ENCODE measurements around the gene FHIT. TPM values are rescaled to one million over a fixed set of nuclear protein-coding genes. Genes with fewer than 3 reads are reported as not detected.

FHIT gene
- total and polyA plus RNA-seq, 2 experiments from 2014 or later, result 9.7 to 16.2 TPM

- H3K4me1 ChIP-seq (ENCODE audit: insufficient read depth), result no peaks in the 10 kb centered on the region
- H3K27me3 ChIP-seq, result no peaks in the 10 kb centered on the region
- 92% methylated on average over 5 of the region's 5 CpGs for WGBS (ENCODE audit: low lambda C conversion rate, missing lambda C conversion rate)
- no peaks in the 10 kb centered on the region for H3K9me3 ChIP-seq (ENCODE audit: low read depth)
- no peaks in the 10 kb centered on the region for H3K9me2 ChIP-seq (replicated peaks; ENCODE audit: insufficient read depth)
- no peaks in the 10 kb centered on the region for H3K36me3 ChIP-seq (replicated peaks; ENCODE audit: insufficient read depth, low read depth)
- no peak overlapping the region for H3K27ac ChIP-seq
- no peak overlapping the region for H2AFZ ChIP-seq
- H3K4me2 ChIP-seq, result no peak overlapping the region
- H3K4me3 ChIP-seq, result no peak overlapping the region
- no peak for DNase-seq (ENCODE audit: low spot score)
- no peaks in the 10 kb centered on the region for H4K20me1 ChIP-seq (ENCODE audit: insufficient read depth, poor library complexity, severe bottlenecking)
- TF ChIP-seq EZH2 (IDR thresholded peaks at IDR 0.05; ENCODE audit: borderline replicate concordance), result no peak
- no peak for TF ChIP-seq CTCF (IDR thresholded peaks at IDR 0.05; ENCODE audit: poor library complexity)
- no peak for TF ChIP-seq EZH2phosphoT487 (IDR thresholded peaks at IDR 0.05; ENCODE audit: low read depth, severe bottlenecking, unreplicated experiment)
- H3K79me2 ChIP-seq, result no peaks in the 10 kb centered on the region
Observed at GRCh38 chr3:59797533-59797932, 1453.7 kb downstream of the FHIT start.

GRCh38 chr3:59796456-59796855, 1454.8 kb downstream of the FHIT start:
- Histone ChIP-seq H3K4me2 (no peak overlapping the region), H3K36me3 (replicated peaks; ENCODE audit: insufficient read depth, low read depth) (no peaks in the 10 kb centered on the region), H3K4me3 (no peak overlapping the region), H3K27me3 (no peaks in the 10 kb centered on the region), H2AFZ (no peak overlapping the region), H3K9me2 (replicated peaks; ENCODE audit: insufficient read depth) (no peaks in the 10 kb centered on the region), H3K79me2 (no peaks in the 10 kb centered on the region), H3K27ac (no peak overlapping the region), H4K20me1 (ENCODE audit: insufficient read depth, poor library complexity, severe bottlenecking) (no peaks in the 10 kb centered on the region), H3K4me1 (ENCODE audit: insufficient read depth) (no peaks in the 10 kb centered on the region), H3K9me3 (ENCODE audit: low read depth) (no peaks in the 10 kb centered on the region)
- no peak for TF ChIP-seq EZH2phosphoT487 (IDR thresholded peaks at IDR 0.05; ENCODE audit: low read depth, severe bottlenecking, unreplicated experiment)
- TF ChIP-seq EZH2 (IDR thresholded peaks at IDR 0.05; ENCODE audit: borderline replicate concordance), result no peak
- no peak for TF ChIP-seq CTCF (IDR thresholded peaks at IDR 0.05; ENCODE audit: poor library complexity)
- WGBS (ENCODE audit: low lambda C conversion rate, missing lambda C conversion rate), result 74% methylated on average over 2 of the region's 2 CpGs
- no peak for DNase-seq (ENCODE audit: low spot score)

- Histone ChIP-seq H3K4me1 (ENCODE audit: insufficient read depth) (no peaks in the 10 kb centered on the region), H3K27ac (no peak overlapping the region), H3K36me3 (replicated peaks; ENCODE audit: insufficient read depth, low read depth) (no peaks in the 10 kb centered on the region), H2AFZ (no peak overlapping the region), H3K4me3 (no peak overlapping the region), H3K27me3 (no peaks in the 10 kb centered on the region), H3K9me3 (ENCODE audit: low read depth) (no peaks in the 10 kb centered on the region), H3K4me2 (no peak overlapping the region), H4K20me1 (ENCODE audit: insufficient read depth, poor library complexity, severe bottlenecking) (no peaks in the 10 kb centered on the region), H3K79me2 (no peaks in the 10 kb centered on the region), H3K9me2 (replicated peaks; ENCODE audit: insufficient read depth) (no peaks in the 10 kb centered on the region)
- DNase-seq (ENCODE audit: low spot score), result no peak
- TF ChIP-seq EZH2phosphoT487 (IDR thresholded peaks at IDR 0.05; ENCODE audit: low read depth, severe bottlenecking, unreplicated experiment), result no peak
- TF ChIP-seq EZH2 (IDR thresholded peaks at IDR 0.05; ENCODE audit: borderline replicate concordance), result no peak
- no peak for TF ChIP-seq CTCF (IDR thresholded peaks at IDR 0.05; ENCODE audit: poor library complexity)
- 92% methylated on average over 7 of the region's 7 CpGs for WGBS (ENCODE audit: low lambda C conversion rate, missing lambda C conversion rate)
Observed at GRCh38 chr3:59795756-59796155, 1455.5 kb downstream of the FHIT start.

GRCh38 chr3:59793976-59794375, 1457.3 kb downstream of the FHIT start:
- H3K9me2 ChIP-seq (replicated peaks; ENCODE audit: insufficient read depth), result no peaks in the 10 kb centered on the region
- no peaks in the 10 kb centered on the region for H3K9me3 ChIP-seq (ENCODE audit: low read depth)
- no peaks in the 10 kb centered on the region for H4K20me1 ChIP-seq (ENCODE audit: insufficient read depth, poor library complexity, severe bottlenecking)
- no peak overlapping the region for H2AFZ ChIP-seq
- H3K4me3 ChIP-seq, result no peak overlapping the region
- H3K27ac ChIP-seq, result no peak overlapping the region
- no peaks in the 10 kb centered on the region for H3K36me3 ChIP-seq (replicated peaks; ENCODE audit: insufficient read depth, low read depth)
- no peak overlapping the region for H3K4me2 ChIP-seq
- no peaks in the 10 kb centered on the region for H3K4me1 ChIP-seq (ENCODE audit: insufficient read depth)
- H3K79me2 ChIP-seq, result no peaks in the 10 kb centered on the region
- 82% methylated on average over 12 of the region's 12 CpGs for whole genome bisulfite sequencing (ENCODE audit: low lambda C conversion rate, missing lambda C conversion rate)
- no peaks in the 10 kb centered on the region for H3K27me3 ChIP-seq
- DNase-seq (ENCODE audit: low spot score), result no peak
- no peak for TF ChIP-seq CTCF (IDR thresholded peaks at IDR 0.05; ENCODE audit: poor library complexity)
- TF ChIP-seq EZH2phosphoT487 (IDR thresholded peaks at IDR 0.05; ENCODE audit: low read depth, severe bottlenecking, unreplicated experiment), result no peak
- no peak for TF ChIP-seq EZH2 (IDR thresholded peaks at IDR 0.05; ENCODE audit: borderline replicate concordance)

Data from hepatocyte (in vitro differentiated cells).